ENCODE data around the gene TNFSF18. TPM values are rescaled to one million over a fixed set of nuclear protein-coding genes. Genes with fewer than 3 reads are reported as not detected.
"Not testable (repeated sequence)": the region's sequence is repeated elsewhere in the genome, so short reads cannot be mapped to it uniquely, and the experiment has no call there.

The TNFSF18 gene
- total RNA-seq, 1 donor from 2014 or later, result not detected

DNA sequence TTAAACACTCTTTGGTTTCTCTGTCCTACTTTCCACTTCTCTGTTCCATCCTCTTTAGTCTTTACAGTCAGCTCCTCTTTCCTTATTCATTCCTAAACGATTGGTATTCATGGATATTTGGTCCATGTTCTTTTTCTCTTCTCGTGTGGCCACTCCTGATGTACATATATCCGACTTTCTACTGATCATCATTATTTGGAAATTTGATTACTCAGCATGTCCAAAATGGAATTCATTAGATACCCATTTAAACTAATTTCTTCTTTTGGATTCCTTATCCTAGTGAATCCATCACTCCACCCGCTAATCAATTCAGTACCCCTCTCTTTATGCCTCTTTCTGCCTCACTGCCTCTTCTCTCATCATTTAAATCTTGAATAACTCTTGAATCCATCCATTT is 43.8 kb upstream of the TNFSF18 start:
- no peak for DNase-seq (ENCODE audit: low spot score, unreplicated experiment)
- Mint-ChIP-seq H3K4me3 (ENCODE audit: low read depth) (no peak overlapping the region), H3K4me1 (ENCODE audit: low read depth) (peaks cover 12% of the 10 kb centered on the region), H3K9me3 (ENCODE audit: low read depth) (peaks cover 19% of the 10 kb centered on the region), H3K27me3 (peaks cover 5% of the 10 kb centered on the region), H3K36me3 (ENCODE audit: insufficient read depth) (peaks cover 3% of the 10 kb centered on the region), H3K27ac (no peak overlapping the region)
- TF ChIP-seq, protein P1, sequence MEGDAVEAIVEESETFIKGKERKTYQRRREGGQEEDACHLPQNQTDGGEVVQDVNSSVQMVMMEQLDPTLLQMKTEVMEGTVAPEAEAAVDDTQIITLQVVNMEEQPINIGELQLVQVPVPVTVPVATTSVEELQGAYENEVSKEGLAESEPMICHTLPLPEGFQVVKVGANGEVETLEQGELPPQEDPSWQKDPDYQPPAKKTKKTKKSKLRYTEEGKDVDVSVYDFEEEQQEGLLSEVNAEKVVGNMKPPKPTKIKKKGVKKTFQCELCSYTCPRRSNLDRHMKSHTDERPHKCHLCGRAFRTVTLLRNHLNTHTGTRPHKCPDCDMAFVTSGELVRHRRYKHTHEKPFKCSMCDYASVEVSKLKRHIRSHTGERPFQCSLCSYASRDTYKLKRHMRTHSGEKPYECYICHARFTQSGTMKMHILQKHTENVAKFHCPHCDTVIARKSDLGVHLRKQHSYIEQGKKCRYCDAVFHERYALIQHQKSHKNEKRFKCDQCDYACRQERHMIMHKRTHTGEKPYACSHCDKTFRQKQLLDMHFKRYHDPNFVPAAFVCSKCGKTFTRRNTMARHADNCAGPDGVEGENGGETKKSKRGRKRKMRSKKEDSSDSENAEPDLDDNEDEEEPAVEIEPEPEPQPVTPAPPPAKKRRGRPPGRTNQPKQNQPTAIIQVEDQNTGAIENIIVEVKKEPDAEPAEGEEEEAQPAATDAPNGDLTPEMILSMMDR (IDR thresholded peaks at IDR 0.05; ENCODE audit: unreplicated experiment), result no peak

DNA sequence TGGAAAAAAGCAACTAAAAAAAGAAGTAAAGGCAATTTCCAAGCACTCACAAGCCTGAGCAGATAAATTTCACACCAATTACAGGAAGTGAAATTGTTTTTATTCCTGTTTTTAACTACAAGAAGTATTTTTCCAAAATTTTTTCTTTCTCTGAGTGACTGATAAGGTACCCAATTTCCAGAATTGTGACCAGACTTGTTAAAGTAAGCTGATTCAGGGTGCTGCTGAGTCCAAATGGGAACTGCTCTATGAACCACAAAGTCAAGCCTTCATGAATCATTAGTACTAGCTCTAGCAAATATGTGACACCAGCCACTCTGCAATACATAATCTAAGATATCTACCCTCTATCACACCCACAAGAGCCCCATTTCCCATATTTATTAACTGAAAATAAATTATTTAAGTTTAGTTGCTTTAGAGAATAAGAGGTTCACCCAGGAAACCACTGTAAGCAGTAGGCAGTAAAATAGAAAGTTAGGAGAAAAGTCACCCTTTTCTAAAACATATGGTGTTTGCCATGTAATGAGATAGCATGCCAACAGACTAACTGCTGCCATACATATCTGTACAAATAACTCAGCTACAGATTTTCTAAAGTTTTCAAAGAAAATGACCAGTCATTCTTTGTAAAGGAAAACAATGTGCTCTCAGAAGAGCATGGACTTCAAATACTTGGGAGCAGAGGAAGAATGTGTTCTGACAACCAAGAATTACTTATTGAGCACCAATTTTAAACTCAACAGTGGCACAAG is 43.1 kb upstream of the TNFSF18 start:
- Mint-ChIP-seq H3K27ac (no peak overlapping the region), H3K36me3 (ENCODE audit: insufficient read depth) (peaks cover 3% of the 10 kb centered on the region), H3K9me3 (ENCODE audit: low read depth) (peaks cover 19% of the 10 kb centered on the region), H3K27me3 (peaks cover 5% of the 10 kb centered on the region), H3K4me1 (ENCODE audit: low read depth) (peaks cover 8% of the 10 kb centered on the region), H3K4me3 (ENCODE audit: low read depth) (no peak overlapping the region)
- TF ChIP-seq, protein P1 (IDR thresholded peaks at IDR 0.05; ENCODE audit: unreplicated experiment), result no peak
- no peak for DNase-seq (ENCODE audit: low spot score, unreplicated experiment)

DNA sequence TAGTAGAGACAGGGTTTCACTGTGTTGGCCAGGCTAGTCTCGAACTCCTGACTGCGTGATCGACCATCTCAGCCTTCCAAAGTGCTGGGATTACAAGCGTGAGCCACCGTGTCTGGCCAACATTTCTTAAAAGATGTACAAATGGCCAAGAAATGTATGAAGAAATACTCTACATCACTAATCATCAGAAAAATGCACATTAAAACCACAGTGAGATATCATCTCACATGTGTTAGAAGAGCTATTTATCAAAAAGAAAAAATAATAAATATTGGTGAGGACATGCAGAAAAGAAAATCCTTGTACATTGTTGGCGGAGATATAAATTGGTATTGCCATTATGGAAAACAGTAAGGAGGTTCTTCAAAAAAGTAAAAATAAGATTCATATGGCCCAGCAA is 33.6 kb upstream of the TNFSF18 start:
- Mint-ChIP-seq H3K9me3 (ENCODE audit: low read depth) (peaks cover 3% of the 10 kb centered on the region), H3K36me3 (ENCODE audit: insufficient read depth) (no peaks in the 10 kb centered on the region), H3K4me1 (ENCODE audit: low read depth) (peaks cover 4% of the 10 kb centered on the region), H3K27ac (no peak overlapping the region), H3K4me3 (ENCODE audit: low read depth) (no peak overlapping the region), H3K27me3 (no peaks in the 10 kb centered on the region)
- no peak for DNase-seq (ENCODE audit: low spot score, unreplicated experiment)
- TF ChIP-seq, protein P1 (IDR thresholded peaks at IDR 0.05; ENCODE audit: unreplicated experiment), result no peak

DNA sequence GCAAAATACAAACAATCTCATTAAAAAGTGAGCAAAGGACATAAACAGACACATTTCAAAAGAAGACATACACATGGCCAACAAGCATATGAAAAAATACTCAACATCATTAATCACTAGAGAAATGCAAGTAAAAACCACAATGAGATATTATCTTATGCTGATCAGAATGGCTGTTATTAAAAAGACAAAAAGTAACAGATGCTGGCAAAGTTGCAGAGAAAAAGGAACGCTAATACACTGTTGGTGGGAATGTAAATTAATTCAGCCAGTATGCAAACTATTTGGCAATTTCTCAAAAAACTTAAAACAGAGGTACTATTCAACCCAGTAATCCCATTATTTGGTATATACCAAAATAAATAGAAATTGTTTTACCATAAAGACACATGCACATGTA is 32.2 kb upstream of the TNFSF18 start:
- TF ChIP-seq, protein P1 (IDR thresholded peaks at IDR 0.05; ENCODE audit: unreplicated experiment), result no peak
- Mint-ChIP-seq H3K4me1 (ENCODE audit: low read depth) (peaks cover 4% of the 10 kb centered on the region), H3K36me3 (ENCODE audit: insufficient read depth) (no peaks in the 10 kb centered on the region), H3K4me3 (ENCODE audit: low read depth) (no peak overlapping the region), H3K9me3 (ENCODE audit: low read depth) (peaks cover 4% of the 10 kb centered on the region), H3K27ac (no peak overlapping the region), H3K27me3 (no peaks in the 10 kb centered on the region)
- no peak for DNase-seq (ENCODE audit: low spot score, unreplicated experiment)

DNA sequence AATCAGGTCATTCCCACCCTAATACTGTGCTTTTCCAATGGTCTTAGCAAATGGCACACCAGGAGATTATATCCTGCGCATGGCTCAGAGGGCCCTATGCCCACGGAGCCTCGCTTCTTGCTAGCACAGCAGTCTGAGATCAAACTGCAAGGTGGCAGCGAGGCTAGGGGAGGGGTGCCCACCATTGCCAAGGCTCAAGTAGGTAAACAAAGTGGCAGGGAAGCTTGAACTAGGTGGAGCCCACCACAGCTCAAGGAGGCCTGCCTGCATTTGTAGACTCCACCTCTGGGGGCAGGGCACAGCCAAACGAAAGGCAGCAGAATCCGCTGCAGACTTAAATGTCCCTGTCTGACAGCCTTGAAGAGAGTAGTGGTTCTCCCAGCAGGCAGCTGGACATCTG is 23.5 kb upstream of the TNFSF18 start:
- H3K9me3 Mint-ChIP-seq (ENCODE audit: low read depth), result peaks cover 16% of the 10 kb centered on the region

DNA sequence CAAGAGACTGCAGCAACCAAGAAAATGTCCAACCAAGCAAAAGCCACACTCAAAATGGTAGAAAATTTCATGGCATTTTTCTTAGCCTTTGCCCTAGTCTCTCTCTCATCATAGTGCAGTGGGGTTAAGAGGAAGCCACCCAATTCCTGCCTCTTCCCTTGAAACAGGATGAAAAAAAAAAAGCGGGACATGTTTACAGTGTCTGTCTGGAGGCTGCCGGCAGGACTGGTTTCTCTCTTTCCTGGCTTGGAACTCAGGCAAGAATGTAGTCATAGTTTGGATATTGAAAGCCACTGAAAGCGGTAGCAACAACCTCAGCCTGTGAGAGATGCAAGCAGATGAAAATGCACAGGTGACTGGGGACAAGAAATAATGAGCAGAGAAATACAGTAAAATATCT is 13.3 kb upstream of the TNFSF18 start:
- no peak for DNase-seq (ENCODE audit: low spot score, unreplicated experiment)
- H3K4me3 Mint-ChIP-seq (ENCODE audit: low read depth), result no peak overlapping the region
- TF ChIP-seq, protein P1 (IDR thresholded peaks at IDR 0.05; ENCODE audit: unreplicated experiment), result no peak
- H3K36me3 Mint-ChIP-seq (ENCODE audit: insufficient read depth), result no peaks in the 10 kb centered on the region
- H3K9me3 Mint-ChIP-seq (ENCODE audit: low read depth), result peaks cover 19% of the 10 kb centered on the region
- no peaks in the 10 kb centered on the region for H3K27me3 Mint-ChIP-seq
- H3K27ac Mint-ChIP-seq, result no peak overlapping the region
- H3K4me1 Mint-ChIP-seq (ENCODE audit: low read depth), result peaks cover 8% of the 10 kb centered on the region

More for the DNA sequence above, 23.5 kb upstream of the TNFSF18 start:
- not testable (repeated sequence) for H3K36me3 Mint-ChIP-seq (ENCODE audit: insufficient read depth); H3K4me1 Mint-ChIP-seq (ENCODE audit: low read depth); H3K27ac Mint-ChIP-seq; DNase-seq (ENCODE audit: low spot score, unreplicated experiment); H3K4me3 Mint-ChIP-seq (ENCODE audit: low read depth); H3K27me3 Mint-ChIP-seq

Measured in progenitor cell of endocrine pancreas (in vitro differentiated cells).